Uterus (tissue), 4 donors: ENCODE measurements around the gene MAPK10. TPM values are rescaled to one million over a fixed set of nuclear protein-coding genes. Genes with fewer than 3 reads are reported as not detected.

Experiments used
- DNase-seq, 2 donors: peaks; one replicate each; pipeline ENCODE4 v3.0.0-alpha.2; 2019 to 2020
- H3K27ac ChIP-seq, 2 donors: fragments of 200-600 bp; sonication (generic); 1 replicate in 1 of 2; 2 replicates in 1 of 2; pipeline ENCODE4 v1.5.1; 2016 to 2018
- H3K27me3 ChIP-seq, 2 donors: fragments of 200-600 bp; sonication (generic); one replicate each; pipeline ENCODE4 v1.5.1; 2018 to 2019; ENCODE audit warnings: control low read depth in 1 of 2
- H3K36me3 ChIP-seq, 2 donors: fragments of 200-600 bp; sonication (generic); one replicate each; pipeline ENCODE4 v1.5.1; 2019; ENCODE audit warnings: control low read depth in 1 of 2
- H3K4me1 ChIP-seq, 2 donors: fragments of 200-600 bp; sonication (generic); one replicate each; pipeline ENCODE4 v1.5.1; 2018 to 2019; ENCODE audit warnings: control low read depth in 1 of 2
- H3K4me3 ChIP-seq, 2 donors: fragments of 200-600 bp; sonication (generic); 1 replicate in 1 of 2; 2 replicates in 1 of 2; pipeline ENCODE4 v1.5.1; 2018 to 2019; ENCODE audit warnings: mild to moderate bottlenecking in 1 of 2
- H3K9me3 ChIP-seq, 2 donors: fragments of 200-600 bp; sonication (generic); one replicate each; pipeline ENCODE4 v1.5.1; 2019; ENCODE audit warnings: control low read depth in 1 of 2
- CTCF ChIP-seq, 4 experiments: fragments of 200-600 bp in 2 of 4; fragments of 450-650 bp in 2 of 4; sonication (generic) in 2 of 4; IDR thresholded peaks; one replicate each; pipeline ENCODE4 v1.5.1; 2016 to 2019; ENCODE audit warnings: antibody characterized with exemption in 4 of 4, mild to moderate bottlenecking in 2 of 4, moderate library complexity in 1 of 4
- POLR2A ChIP-seq, 2 donors: fragments of 450-650 bp; IDR thresholded peaks; one replicate each; pipeline ENCODE4 v1.6.1; 2016; ENCODE audit warnings: antibody characterized with exemption in 2 of 2, mild to moderate bottlenecking in 1 of 2, moderate library complexity in 1 of 2
- intact Hi-C: fragments of 100-400 bp; cut with DNase I; formaldehyde crosslinking; loops from one replicate; pipeline ENCODE4 v1.15.1; 2023; ENCODE audit warnings: low total_unique reads
- total RNA-seq, 4 donors: library from RNA; depleted of rRNA in 3 of 4; stranded (reverse); fragments of >200 nt in 3 of 4; gene quantifications; one replicate each; pipeline versions ENCODE4 v1.1.0 to v1.2.4, GENCODE V29; 2014 to 2023
- donor health status: DM: yes; HTN: yes; CAD: no.

Gene MAPK10
- total RNA-seq, 4 donors from 2014 or later, result 38.2 to 144 (median 73.0) TPM

DNA sequence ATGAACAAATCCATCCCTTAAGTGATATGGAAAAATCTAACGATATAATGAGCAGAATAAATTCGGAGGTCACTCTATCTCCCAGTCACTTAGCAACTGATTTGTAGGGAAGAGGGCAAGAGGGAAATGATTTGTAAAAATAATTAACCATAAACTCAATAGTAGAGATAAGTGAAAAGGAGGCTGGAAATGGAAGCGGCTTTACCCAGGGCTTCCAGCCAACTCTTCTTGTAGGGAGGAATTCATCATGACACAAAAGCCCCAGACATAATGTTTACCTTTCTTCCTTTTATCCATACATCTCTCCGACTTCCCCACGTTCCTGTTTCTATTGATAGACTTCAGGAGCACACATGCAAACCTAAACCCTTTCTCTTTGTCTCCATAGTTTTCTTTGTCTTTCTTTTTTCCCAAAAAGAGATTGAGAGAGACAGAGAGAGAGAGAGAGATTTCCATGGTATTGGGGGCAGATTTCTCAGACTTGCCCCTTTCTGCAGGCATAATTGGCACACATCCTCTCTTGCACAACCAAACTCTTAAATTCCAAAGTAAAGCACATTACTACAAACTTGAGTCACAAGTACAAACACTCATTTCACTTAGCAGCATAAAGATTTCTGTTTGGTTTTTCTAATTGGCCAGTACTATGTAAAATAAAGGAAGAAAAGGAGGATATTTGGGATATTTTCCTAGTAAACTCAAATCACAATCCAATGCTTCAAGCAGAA is 140.9 kb downstream of the MAPK10 start:
- peak in 1 of 2 donors; percentile 24 for DNase-seq

GRCh38 chr4:86203176-86203575 is 156.7 kb downstream of the MAPK10 start:
- Histone ChIP-seq H3K4me1 (no peaks in the 10 kb centered on the region), H3K9me3 (no peaks in the 10 kb centered on the region), H3K36me3 (no peaks in the 10 kb centered on the region), H3K4me3 (no peak overlapping the region), H3K27ac (no peak overlapping the region), H3K27me3 (no peaks in the 10 kb centered on the region)
- intact Hi-C loops, result no loop called here
- TF ChIP-seq CTCF (IDR thresholded peaks at IDR 0.05), result no peak
- no peak for TF ChIP-seq POLR2A (IDR thresholded peaks at IDR 0.05)
- DNase-seq, result no peak

More for the DNA sequence above, 140.9 kb downstream of the MAPK10 start:
- H3K4me3 ChIP-seq, result no peak overlapping the region
- peaks cover 0 to 13% of the 10 kb centered on the region in 2 donors for H3K9me3 ChIP-seq
- peak overlapping the region in 1 of 2 donors; percentile 35 for H3K27ac ChIP-seq
- no peaks in the 10 kb centered on the region for H3K27me3 ChIP-seq
- TF ChIP-seq POLR2A (IDR thresholded peaks at IDR 0.05) (no peak), CTCF (IDR thresholded peaks at IDR 0.05) (no peak)
- intact Hi-C loops, result no loop called here
- peaks cover 0 to 5% of the 10 kb centered on the region in 2 donors for H3K4me1 ChIP-seq
- no peaks in the 10 kb centered on the region for H3K36me3 ChIP-seq

DNA sequence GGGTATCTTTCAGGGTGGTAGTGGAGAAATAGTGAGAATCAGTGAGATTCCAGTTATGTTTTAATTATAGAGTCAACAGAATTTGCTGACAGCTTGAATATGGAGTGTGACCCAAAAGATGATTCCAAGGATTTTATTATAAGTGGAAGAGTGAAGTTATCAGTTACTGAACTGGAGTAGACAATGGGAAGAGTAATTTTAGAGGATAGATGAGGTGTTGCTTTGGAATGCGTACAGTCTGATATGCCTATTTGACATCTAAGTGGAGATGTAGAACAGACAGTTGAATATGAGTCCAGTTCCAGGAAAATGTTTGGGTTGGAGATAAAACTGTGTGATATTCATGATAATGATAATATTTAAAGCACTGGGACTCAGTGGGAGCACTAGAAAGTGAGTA is 174.2 kb downstream of the MAPK10 start:
- H3K27ac ChIP-seq, result no peak overlapping the region
- TF ChIP-seq CTCF (IDR thresholded peaks at IDR 0.05), result no peak
- no peaks in the 10 kb centered on the region for H3K9me3 ChIP-seq
- no peaks in the 10 kb centered on the region for H3K4me1 ChIP-seq
- H3K27me3 ChIP-seq, result no peaks in the 10 kb centered on the region
- H3K4me3 ChIP-seq, result no peak overlapping the region
- intact Hi-C loops, result no loop called here
- no peak for DNase-seq
- no peaks in the 10 kb centered on the region for H3K36me3 ChIP-seq

DNA sequence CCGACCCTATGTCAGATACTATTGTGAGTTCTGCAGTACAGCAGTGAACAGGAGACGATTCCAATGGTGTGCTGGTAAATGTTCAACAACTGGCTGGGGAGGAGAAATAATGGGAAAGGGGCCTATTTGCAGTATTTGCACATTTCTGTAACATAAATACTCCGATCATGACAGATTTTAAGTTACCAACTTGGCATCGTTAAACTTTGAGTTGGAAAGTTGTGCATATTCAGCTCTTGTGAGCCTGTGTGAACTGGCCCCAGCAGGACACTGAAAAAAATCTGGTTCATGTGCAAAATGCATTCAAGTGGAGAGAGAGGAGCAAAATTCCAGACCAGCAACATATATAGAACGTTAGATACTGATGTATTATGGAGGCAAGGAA is 175.0 kb downstream of the MAPK10 start:
- TF ChIP-seq POLR2A (IDR thresholded peaks at IDR 0.05) (no peak), CTCF (IDR thresholded peaks at IDR 0.05) (no peak)
- Histone ChIP-seq H3K4me1 (no peaks in the 10 kb centered on the region), H3K36me3 (no peaks in the 10 kb centered on the region), H3K27ac (no peak overlapping the region), H3K9me3 (no peaks in the 10 kb centered on the region), H3K27me3 (no peaks in the 10 kb centered on the region), H3K4me3 (no peak overlapping the region)
- intact Hi-C loops, result no loop called here
- DNase-seq, result no peak

- H3K4me3 ChIP-seq, result no peak overlapping the region
- H3K9me3 ChIP-seq, result no peaks in the 10 kb centered on the region
- no peak for DNase-seq
- H3K4me1 ChIP-seq, result no peaks in the 10 kb centered on the region
- no peak overlapping the region for H3K27ac ChIP-seq
- H3K27me3 ChIP-seq, result no peaks in the 10 kb centered on the region
- TF ChIP-seq CTCF (IDR thresholded peaks at IDR 0.05) (no peak), POLR2A (IDR thresholded peaks at IDR 0.05) (no peak)
- no peaks in the 10 kb centered on the region for H3K36me3 ChIP-seq
- intact Hi-C loops, result no loop called here
Observed at GRCh38 chr4:86184216-86184900, 175.5 kb downstream of the MAPK10 start.
